HEK293 (cell line): ENCODE data around the gene TULP1.

Experiments
- INSM2 ChIP-seq: fragments of 450-650 bp; formaldehyde crosslinking; IDR thresholded peaks from 2 replicates; pipeline ENCODE4 v1.5.1; 2016; ENCODE audit warnings: missing biosample characterization, missing genetic modification characterization
- KLF10 ChIP-seq: fragments of 450-650 bp; IDR thresholded peaks from 2 replicates; pipeline ENCODE4 v1.5.1; 2018; ENCODE audit warnings: missing biosample characterization, mild to moderate bottlenecking, missing genetic modification characterization
- REPIN1 ChIP-seq: fragments of 450-650 bp; formaldehyde crosslinking; IDR thresholded peaks from 2 replicates; pipeline ENCODE4 v1.5.1; 2017; ENCODE audit warnings: missing biosample characterization, missing genetic modification characterization, low read depth
- SALL2 ChIP-seq: fragments of 450-650 bp; formaldehyde crosslinking; IDR thresholded peaks from 2 replicates; pipeline ENCODE4 v1.5.0; 2017; ENCODE audit warnings: missing biosample characterization, mild to moderate bottlenecking, missing genetic modification characterization, borderline replicate concordance
- SETDB1 ChIP-seq: IDR thresholded peaks from one replicate; pipeline ENCODE4 v1.6.1; 2017; ENCODE audit warnings: mild to moderate bottlenecking, low read length, moderate library complexity, mixed read lengths; ENCODE audit not compliant: insufficient read length
- YY2 ChIP-seq: fragments of 450-650 bp; formaldehyde crosslinking; IDR thresholded peaks from 2 replicates; pipeline ENCODE4 v1.5.1; 2016; ENCODE audit warnings: missing biosample characterization, missing genetic modification characterization
- ZBTB17 ChIP-seq: fragments of 450-650 bp; formaldehyde crosslinking; IDR thresholded peaks from 2 replicates; pipeline ENCODE4 v1.5.1; 2016; ENCODE audit warnings: missing biosample characterization, missing genetic modification characterization
- ZBTB26 ChIP-seq: fragments of 450-650 bp; formaldehyde crosslinking; optimal IDR thresholded peaks from 2 replicates; pipeline ENCODE3; 2016; ENCODE audit warnings: missing biosample characterization, mild to moderate bottlenecking, missing genetic modification characterization
- ZBTB49 ChIP-seq: fragments of 450-650 bp; formaldehyde crosslinking; IDR thresholded peaks from 2 replicates; pipeline ENCODE4 v1.5.1; 2016; ENCODE audit warnings: missing biosample characterization, missing genetic modification characterization, low read depth
- ZBTB6 ChIP-seq: fragments of 450-650 bp; formaldehyde crosslinking; IDR thresholded peaks from 2 replicates; pipeline ENCODE4 v1.5.1; 2017; ENCODE audit warnings: missing biosample characterization, missing genetic modification characterization
- ZEB2 ChIP-seq: fragments of 450-650 bp; formaldehyde crosslinking; IDR thresholded peaks from 2 replicates; pipeline ENCODE4 v1.5.1; 2016; ENCODE audit warnings: missing biosample characterization, missing genetic modification characterization
- ZFP41 ChIP-seq: fragments of 450-650 bp; formaldehyde crosslinking; IDR thresholded peaks from 2 replicates; pipeline ENCODE4 v1.5.1; 2016; ENCODE audit warnings: missing biosample characterization, missing genetic modification characterization, borderline replicate concordance
- ZNF184 ChIP-seq: fragments of 450-650 bp; IDR thresholded peaks from 2 replicates; pipeline ENCODE4 v1.5.1; 2018; ENCODE audit warnings: missing biosample characterization, mild to moderate bottlenecking, missing genetic modification characterization
- ZNF2 ChIP-seq: fragments of 450-650 bp; formaldehyde crosslinking; IDR thresholded peaks from 2 replicates; pipeline ENCODE4 v1.5.1; 2016; ENCODE audit warnings: missing biosample characterization, missing genetic modification characterization
- ZNF302 ChIP-seq: fragments of 450-650 bp; formaldehyde crosslinking; IDR thresholded peaks from 2 replicates; pipeline ENCODE4 v1.5.1; 2016; ENCODE audit warnings: missing biosample characterization, missing genetic modification characterization, low read depth
- ZNF311 ChIP-seq: fragments of 450-650 bp; formaldehyde crosslinking; IDR thresholded peaks from 2 replicates; pipeline ENCODE4 v1.5.1; 2017; ENCODE audit warnings: missing biosample characterization, missing genetic modification characterization, borderline replicate concordance
- ZNF362 ChIP-seq: fragments of 450-650 bp; formaldehyde crosslinking; IDR thresholded peaks from 2 replicates; pipeline ENCODE4 v1.5.1; 2016; ENCODE audit warnings: missing biosample characterization, missing genetic modification characterization
- ZNF366 ChIP-seq: fragments of 450-650 bp; formaldehyde crosslinking; conservative IDR thresholded peaks from 2 replicates; pipeline ENCODE4 v1.5.1; 2016; ENCODE audit warnings: missing biosample characterization, missing genetic modification characterization
- ZNF426 ChIP-seq: fragments of 450-650 bp; formaldehyde crosslinking; IDR thresholded peaks from 2 replicates; pipeline ENCODE4 v1.5.1; 2017; ENCODE audit warnings: missing biosample characterization, missing genetic modification characterization, mild to moderate bottlenecking, inconsistent platforms, moderate library complexity
- ZNF501 ChIP-seq: fragments of 450-650 bp; formaldehyde crosslinking; IDR thresholded peaks from 2 replicates; pipeline ENCODE4 v1.5.1; 2016; ENCODE audit warnings: missing biosample characterization, missing genetic modification characterization
- ZNF555 ChIP-seq: fragments of 450-650 bp; formaldehyde crosslinking; conservative IDR thresholded peaks from 2 replicates; pipeline ENCODE4 v1.5.1; 2017; ENCODE audit warnings: missing biosample characterization, mild to moderate bottlenecking, missing genetic modification characterization, inconsistent platforms
- ZNF747 ChIP-seq: fragments of 450-650 bp; formaldehyde crosslinking; IDR thresholded peaks from 2 replicates; pipeline ENCODE4 v1.5.1; 2016; ENCODE audit warnings: missing biosample characterization, missing genetic modification characterization
- ZNF76 ChIP-seq: fragments of 450-650 bp; formaldehyde crosslinking; IDR thresholded peaks from 2 replicates; pipeline ENCODE4; 2016; ENCODE audit warnings: low read depth, missing biosample characterization, missing genetic modification characterization, borderline replicate concordance
- ZNF776 ChIP-seq: fragments of 450-650 bp; formaldehyde crosslinking; IDR thresholded peaks from 2 replicates; pipeline ENCODE4 v1.5.0; 2017; ENCODE audit warnings: missing biosample characterization, missing genetic modification characterization, borderline replicate concordance
- ZNF830 ChIP-seq: fragments of 450-650 bp; IDR thresholded peaks from 2 replicates; pipeline ENCODE4 v1.5.0; 2018; ENCODE audit warnings: missing biosample characterization, missing genetic modification characterization, low read depth, mild to moderate bottlenecking, moderate library complexity
- ZSCAN16 ChIP-seq: fragments of 450-650 bp; formaldehyde crosslinking; IDR thresholded peaks from 2 replicates; pipeline ENCODE4 v1.5.1; 2016; ENCODE audit warnings: missing biosample characterization, missing genetic modification characterization
- ZSCAN5A ChIP-seq: fragments of 450-650 bp; formaldehyde crosslinking; IDR thresholded peaks from 2 replicates; pipeline ENCODE4 v1.5.1; 2016; ENCODE audit warnings: missing biosample characterization, missing genetic modification characterization

The TULP1 gene

GRCh38 chr6:35496036-35496840, 16.5 kb downstream of the TULP1 start (continued):
- TF ChIP-seq ZBTB49 (tag by site-specific recombination) (no peak), ZBTB26 (peak; percentile 76), ZNF366 (tag by site-specific recombination) (no peak), SETDB1 (no peak), ZNF311 (tag by site-specific recombination) (no peak), ZSCAN16 (no peak), INSM2 (no peak), ZNF776 (no peak), ZNF362 (no peak), ZFP41 (tag by site-specific recombination) (no peak), ZNF184 (no peak), ZNF76 (tag by site-specific recombination) (no peak), ZNF426 (no peak), ZEB2 (tag by site-specific recombination) (no peak), SALL2 (no peak), ZNF501 (tag by site-specific recombination) (no peak), ZNF830 (no peak), ZBTB17 (tag by site-specific recombination) (no peak), ZNF2 (tag by site-specific recombination) (no peak), ZNF555 (tag by site-specific recombination) (no peak), ZNF747 (tag by site-specific recombination) (no peak), YY2 (no peak), ZBTB6 (tag by site-specific recombination) (no peak), REPIN1 (no peak), ZSCAN5A (tag by site-specific recombination) (no peak), KLF10 (tag by site-specific recombination) (no peak), ZNF302 (tag by site-specific recombination) (no peak)
